Panc1 (cell line): ENCODE data around the gene SEC16A. TPM values are rescaled to one million over a fixed set of nuclear protein-coding genes. Genes with fewer than 3 reads are reported as not detected.
A peak's percentile ranks its signal among the peaks of the same experiment; 100 is the strongest.

Source experiments
- ATAC-seq: fragments of 200-7000 bp; cut with Tn5 transposase; 2 replicates; pipeline ENCODE4 v1.9.1; 2020; ENCODE audit warnings: mild to moderate bottlenecking, moderate library complexity
- BruUV-seq: library from RNA; stranded (reverse); fragments of 400-500 nt; replicated peaks from 2 replicates; lab custom pipeline; 2021; lab: Mats Ljungman, UMichigan
- CTCF ChIA-PET: fragments of 300-600 bp; sonication (Branson Sonifier 250); formaldehyde crosslinking; loops from one replicate; lab custom pipeline; 2022; ENCODE audit warnings: antibody characterized with exemption; lab: Charles Lee
- POLR2A ChIA-PET: fragments of 300-600 bp; sonication (Branson Sonifier 250); formaldehyde crosslinking; loops from one replicate; lab custom pipeline; 2022; ENCODE audit warnings: antibody characterized with exemption; lab: Charles Lee
- DNase-seq: peaks from one replicate; pipeline ENCODE4 v3.0.0-alpha.2; 2010; ENCODE audit warnings: low read depth, low spot score
- H3K27ac ChIP-seq: 2 replicates; pipeline ENCODE4 v1.5.1; 2011; ENCODE audit warnings: mild to moderate bottlenecking, low read length, inconsistent platforms
- H3K27me3 ChIP-seq: fragments of 200-500 bp; sonication (Bioruptor generic); 2 replicates; pipeline ENCODE4 v1.6.0; 2014; ENCODE audit warnings: low read length, inconsistent platforms; ENCODE audit not compliant: control insufficient read depth, insufficient read depth
- H3K36me3 ChIP-seq: fragments of 200-500 bp; sonication (Bioruptor generic); 2 replicates; pipeline ENCODE4 v1.5.1; 2014; ENCODE audit warnings: inconsistent platforms, mild to moderate bottlenecking, low read length, moderate library complexity; ENCODE audit not compliant: control insufficient read depth, insufficient read depth
- H3K4me1 ChIP-seq: 2 replicates; pipeline ENCODE4 v1.5.1; 2011; ENCODE audit warnings: inconsistent platforms, mild to moderate bottlenecking, low read length, moderate library complexity; ENCODE audit not compliant: control insufficient read depth, insufficient read depth
- H3K4me3 ChIP-seq, 2 experiments: 2 replicates each; pipeline ENCODE4 v1.5.1; 2011 to 2012; ENCODE audit warnings: low read depth in 2 of 2, low read length in 2 of 2, mild to moderate bottlenecking in 2 of 2, inconsistent platforms in 1 of 2, moderate library complexity in 1 of 2
- H3K9me3 ChIP-seq: fragments of 200-500 bp; sonication (Bioruptor generic); 2 replicates; pipeline ENCODE4 v1.5.1; 2014; ENCODE audit warnings: low read depth, mild to moderate bottlenecking, inconsistent platforms, low read length, moderate library complexity; ENCODE audit not compliant: control insufficient read depth, insufficient read depth
- POLR2AphosphoS5 ChIP-seq: IDR thresholded peaks from 2 replicates; pipeline ENCODE4 v1.6.1; 2012; ENCODE audit warnings: mild to moderate bottlenecking, low read depth, low read length, moderate library complexity
- SIN3A ChIP-seq: IDR thresholded peaks from 2 replicates; pipeline ENCODE4 v1.6.1; 2012; ENCODE audit warnings: low read depth, mild to moderate bottlenecking, low read length, moderate library complexity, borderline replicate concordance; ENCODE audit not compliant: insufficient read depth
- TCF7L2 ChIP-seq: IDR thresholded peaks from 2 replicates; pipeline ENCODE4 v1.6.1; 2011; ENCODE audit warnings: mild to moderate bottlenecking, low read depth, low read length, inconsistent platforms
- in situ Hi-C: cut with HindIII; loops from 2 replicates; pipeline ENCODE4 v1.10.0; 2016; ENCODE audit warnings: low sequenced_read_pairs, low pct_unique_long_range_greater_than_20kb
- intact Hi-C: fragments of 100-400 bp; cut with micrococcal nuclease; formaldehyde crosslinking; loops from one replicate; pipeline ENCODE4 v1.10.0; 2022; ENCODE audit not compliant: unreplicated experiment
- total RNA-seq: library from RNA; stranded (reverse); gene quantifications from one replicate; pipeline ENCODE4 v1.2.1, GENCODE V29; 2021; ENCODE audit not compliant: unreplicated experiment
- TF ChIP-seq, protein P1 (sequence below), 2 experiments: IDR thresholded peaks; 2 replicates each; pipeline ENCODE4 v1.6.1; 2011 to 2012; ENCODE audit warnings: low read depth in 2 of 2, control low read depth in 1 of 2, low read length in 1 of 2, mild to moderate bottlenecking in 1 of 2, moderate library complexity in 1 of 2; ENCODE audit not compliant: insufficient read depth in 1 of 2
- TF ChIP-seq, protein P2 (sequence below): fragments of 450-650 bp; IDR thresholded peaks from 2 replicates; pipeline ENCODE4 v1.5.1; 2017; ENCODE audit warnings: mild to moderate bottlenecking

Gene SEC16A
- total RNA-seq, 1 experiment from 2014 or later, result 76.5 TPM

DNA sequence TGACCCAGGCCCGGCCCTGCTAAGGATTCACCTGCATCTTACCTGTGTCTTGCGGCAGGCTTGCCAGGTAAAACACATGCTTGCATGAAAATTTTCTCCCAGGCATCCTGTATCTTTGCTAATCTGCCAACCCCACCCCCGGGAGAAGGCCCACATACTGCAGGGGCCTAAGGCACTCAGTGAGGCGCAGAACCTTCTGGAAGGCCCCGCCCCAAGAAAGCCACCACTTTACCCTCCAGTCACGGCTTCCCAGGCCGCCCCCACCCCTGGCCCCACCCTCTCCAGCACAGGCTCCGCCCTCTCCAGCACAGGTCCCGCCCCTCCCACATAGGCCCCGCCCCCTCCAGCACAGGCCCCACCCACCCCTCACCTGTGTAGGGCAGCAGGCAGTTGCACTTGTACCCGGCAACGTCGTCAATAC is 29.8 kb upstream of the SEC16A start:
- ChIA-PET CTCF (no interaction called here), POLR2A (no interaction called here)
- no peak for DNase-seq
- in situ Hi-C loops (no loop called here), intact Hi-C loops (no loop called here)
- Histone ChIP-seq H3K27ac (no peak overlapping the region), H3K36me3 (no peaks in the 10 kb centered on the region), H3K4me3 (no peak overlapping the region), H3K4me1 (no peaks in the 10 kb centered on the region), H3K9me3 (no peaks in the 10 kb centered on the region), H3K27me3 (no peaks in the 10 kb centered on the region)
- BruUV-seq, result no TSS peak
- 0 out of 2 replicates have a peak, but pooled peaks have one; percentile 23 for ATAC-seq
- no peak for TF ChIP-seq SIN3A
- TF ChIP-seq, protein P1, sequence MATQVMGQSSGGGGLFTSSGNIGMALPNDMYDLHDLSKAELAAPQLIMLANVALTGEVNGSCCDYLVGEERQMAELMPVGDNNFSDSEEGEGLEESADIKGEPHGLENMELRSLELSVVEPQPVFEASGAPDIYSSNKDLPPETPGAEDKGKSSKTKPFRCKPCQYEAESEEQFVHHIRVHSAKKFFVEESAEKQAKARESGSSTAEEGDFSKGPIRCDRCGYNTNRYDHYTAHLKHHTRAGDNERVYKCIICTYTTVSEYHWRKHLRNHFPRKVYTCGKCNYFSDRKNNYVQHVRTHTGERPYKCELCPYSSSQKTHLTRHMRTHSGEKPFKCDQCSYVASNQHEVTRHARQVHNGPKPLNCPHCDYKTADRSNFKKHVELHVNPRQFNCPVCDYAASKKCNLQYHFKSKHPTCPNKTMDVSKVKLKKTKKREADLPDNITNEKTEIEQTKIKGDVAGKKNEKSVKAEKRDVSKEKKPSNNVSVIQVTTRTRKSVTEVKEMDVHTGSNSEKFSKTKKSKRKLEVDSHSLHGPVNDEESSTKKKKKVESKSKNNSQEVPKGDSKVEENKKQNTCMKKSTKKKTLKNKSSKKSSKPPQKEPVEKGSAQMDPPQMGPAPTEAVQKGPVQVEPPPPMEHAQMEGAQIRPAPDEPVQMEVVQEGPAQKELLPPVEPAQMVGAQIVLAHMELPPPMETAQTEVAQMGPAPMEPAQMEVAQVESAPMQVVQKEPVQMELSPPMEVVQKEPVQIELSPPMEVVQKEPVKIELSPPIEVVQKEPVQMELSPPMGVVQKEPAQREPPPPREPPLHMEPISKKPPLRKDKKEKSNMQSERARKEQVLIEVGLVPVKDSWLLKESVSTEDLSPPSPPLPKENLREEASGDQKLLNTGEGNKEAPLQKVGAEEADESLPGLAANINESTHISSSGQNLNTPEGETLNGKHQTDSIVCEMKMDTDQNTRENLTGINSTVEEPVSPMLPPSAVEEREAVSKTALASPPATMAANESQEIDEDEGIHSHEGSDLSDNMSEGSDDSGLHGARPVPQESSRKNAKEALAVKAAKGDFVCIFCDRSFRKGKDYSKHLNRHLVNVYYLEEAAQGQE (IDR thresholded peaks at IDR 0.05; ENCODE audit: insufficient read depth in 1 of 2, low read depth in 2 of 2, low read length in 1 of 2), result no peak
- TF ChIP-seq TCF7L2, result no peak
- no peak for TF ChIP-seq POLR2AphosphoS5
- TF ChIP-seq, protein P2, sequence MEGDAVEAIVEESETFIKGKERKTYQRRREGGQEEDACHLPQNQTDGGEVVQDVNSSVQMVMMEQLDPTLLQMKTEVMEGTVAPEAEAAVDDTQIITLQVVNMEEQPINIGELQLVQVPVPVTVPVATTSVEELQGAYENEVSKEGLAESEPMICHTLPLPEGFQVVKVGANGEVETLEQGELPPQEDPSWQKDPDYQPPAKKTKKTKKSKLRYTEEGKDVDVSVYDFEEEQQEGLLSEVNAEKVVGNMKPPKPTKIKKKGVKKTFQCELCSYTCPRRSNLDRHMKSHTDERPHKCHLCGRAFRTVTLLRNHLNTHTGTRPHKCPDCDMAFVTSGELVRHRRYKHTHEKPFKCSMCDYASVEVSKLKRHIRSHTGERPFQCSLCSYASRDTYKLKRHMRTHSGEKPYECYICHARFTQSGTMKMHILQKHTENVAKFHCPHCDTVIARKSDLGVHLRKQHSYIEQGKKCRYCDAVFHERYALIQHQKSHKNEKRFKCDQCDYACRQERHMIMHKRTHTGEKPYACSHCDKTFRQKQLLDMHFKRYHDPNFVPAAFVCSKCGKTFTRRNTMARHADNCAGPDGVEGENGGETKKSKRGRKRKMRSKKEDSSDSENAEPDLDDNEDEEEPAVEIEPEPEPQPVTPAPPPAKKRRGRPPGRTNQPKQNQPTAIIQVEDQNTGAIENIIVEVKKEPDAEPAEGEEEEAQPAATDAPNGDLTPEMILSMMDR, result no peak

DNA sequence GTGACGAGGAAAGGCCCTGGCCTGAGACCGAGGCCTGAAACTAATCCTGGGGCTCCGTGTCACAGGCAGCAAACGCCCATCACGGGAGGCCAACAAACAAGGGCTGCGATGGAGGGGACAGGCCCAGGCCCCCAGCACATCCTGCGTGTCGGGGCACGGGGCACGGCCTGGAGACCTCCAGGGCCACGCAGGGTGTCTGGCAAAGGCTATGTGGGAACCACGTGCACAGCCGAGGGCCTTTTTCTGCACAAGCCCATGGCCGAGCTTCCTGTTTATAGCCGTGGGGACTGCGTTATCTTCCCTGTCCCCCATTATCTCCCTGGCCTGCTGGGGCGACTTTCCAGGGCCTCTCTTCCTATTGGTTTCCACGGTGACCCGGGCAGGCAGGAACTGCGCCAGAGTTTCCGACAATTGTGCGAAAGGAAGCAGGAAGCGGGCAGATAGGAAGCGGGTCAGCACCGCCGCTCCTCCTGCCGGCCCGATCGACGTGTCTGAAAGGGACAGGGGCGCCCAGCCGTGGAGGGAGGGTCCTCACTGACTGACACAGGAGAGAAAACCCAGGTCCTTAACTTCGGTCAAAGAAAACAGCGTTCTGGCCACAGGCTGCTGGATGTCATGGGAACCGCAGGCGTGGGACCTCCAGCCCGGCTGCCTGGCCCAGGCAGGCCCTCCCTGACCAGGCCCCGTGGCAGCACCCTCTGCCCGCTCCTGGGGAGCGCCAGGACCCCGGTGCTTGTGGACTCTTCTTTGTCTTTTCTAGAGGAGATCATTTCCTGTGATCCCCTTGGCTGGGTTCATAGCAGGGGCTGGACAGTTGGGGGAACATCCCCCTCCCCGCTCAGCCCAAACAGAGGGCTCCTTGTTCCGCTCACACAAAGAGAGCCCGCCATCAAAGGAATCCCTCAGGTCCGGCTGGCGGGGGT is 29.1 kb upstream of the SEC16A start:
- Histone ChIP-seq H3K4me1 (no peaks in the 10 kb centered on the region), H3K27ac (no peak overlapping the region), H3K9me3 (no peaks in the 10 kb centered on the region), H3K36me3 (no peaks in the 10 kb centered on the region), H3K27me3 (no peaks in the 10 kb centered on the region), H3K4me3 (no peak overlapping the region)
- no peak for DNase-seq
- intact Hi-C loops (no loop called here), in situ Hi-C loops (no loop called here)
- no peak for TF ChIP-seq POLR2AphosphoS5
- TF ChIP-seq, protein P1 (IDR thresholded peaks at IDR 0.05; ENCODE audit: insufficient read depth in 1 of 2, low read depth in 2 of 2, low read length in 1 of 2), result no peak
- no peak for TF ChIP-seq SIN3A
- TF ChIP-seq TCF7L2, result no peak
- TF ChIP-seq, protein P2, result no peak
- POLR2A ChIA-PET, result no interaction called here
- no TSS peak for BruUV-seq
- no peak for ATAC-seq
- CTCF ChIA-PET, result no interaction called here
